ENCODE measurements around the gene ARHGAP15. TPM values are rescaled to one million over a fixed set of nuclear protein-coding genes. Genes with fewer than 3 reads are reported as not detected.

ARHGAP15 gene
- total RNA-seq, 2 donors from 2014 or later = 0.41 to 4.3 TPM

- intact Hi-C loops (cut with DNase I) = no loop called here
- Histone ChIP-seq H3K4me1 (replicated peaks) (no peaks in the 10 kb centered on the region), H3K36me3 (no peaks in the 10 kb centered on the region), H3K27ac (no peak overlapping the region), H3K27me3 (replicated peaks; ENCODE audit: insufficient read depth) (no peaks in the 10 kb centered on the region), H3K4me3 (no peak overlapping the region), H3K9me3 (no peaks in the 10 kb centered on the region)
- TF ChIP-seq POLR2A (IDR thresholded peaks at IDR 0.05) (no peak), CTCF (IDR thresholded peaks at IDR 0.05) (no peak), POLR2AphosphoS5 (IDR thresholded peaks at IDR 0.05) (no peak)
- 73% methylated on average over 6 of the region's 6 CpGs for WGBS
- DNase-seq (ENCODE audit: low spot score) = no peak
These were observed 601.1 kb downstream of the ARHGAP15 start for GRCh38 chr2:143730155-143730952.

GRCh38 chr2:143730953-143731260, 601.7 kb downstream of the ARHGAP15 start:
- TF ChIP-seq CTCF (IDR thresholded peaks at IDR 0.05) (no peak), POLR2AphosphoS5 (IDR thresholded peaks at IDR 0.05) (no peak), POLR2A (IDR thresholded peaks at IDR 0.05) (no peak)
- Histone ChIP-seq H3K4me3 (no peak overlapping the region), H3K4me1 (replicated peaks) (no peaks in the 10 kb centered on the region), H3K9me3 (no peaks in the 10 kb centered on the region), H3K27ac (no peak overlapping the region), H3K27me3 (replicated peaks; ENCODE audit: insufficient read depth) (no peaks in the 10 kb centered on the region), H3K36me3 (no peaks in the 10 kb centered on the region)
- 80% methylated on average over 1 of the region's 1 CpG for WGBS
- DNase-seq (ENCODE audit: low spot score) = no peak
- intact Hi-C loops (cut with DNase I) = no loop called here

GRCh38 chr2:143732076-143732475, 602.9 kb downstream of the ARHGAP15 start:
- TF ChIP-seq CTCF (IDR thresholded peaks at IDR 0.05) (no peak), POLR2A (IDR thresholded peaks at IDR 0.05) (no peak), POLR2AphosphoS5 (IDR thresholded peaks at IDR 0.05) (no peak)
- no peak for DNase-seq (ENCODE audit: low spot score)
- intact Hi-C loops (cut with DNase I) = no loop called here

GRCh38 chr2:143732871-143733270, 603.7 kb downstream of the ARHGAP15 start:
- no peak overlapping the region for H3K4me3 ChIP-seq
- no peak for TF ChIP-seq CTCF (IDR thresholded peaks at IDR 0.05)
- no peak for TF ChIP-seq POLR2AphosphoS5 (IDR thresholded peaks at IDR 0.05)
- no peak for TF ChIP-seq POLR2A (IDR thresholded peaks at IDR 0.05)
- no peaks in the 10 kb centered on the region for H3K27me3 ChIP-seq (replicated peaks; ENCODE audit: insufficient read depth)
- no peak for DNase-seq (ENCODE audit: low spot score)
- 96% methylated on average over 2 of the region's 2 CpGs for WGBS
- H3K27ac ChIP-seq = no peak overlapping the region
- intact Hi-C loops (cut with DNase I) = no loop called here
- H3K9me3 ChIP-seq = no peaks in the 10 kb centered on the region
- no peaks in the 10 kb centered on the region for H3K4me1 ChIP-seq (replicated peaks)
- no peaks in the 10 kb centered on the region for H3K36me3 ChIP-seq

More at GRCh38 chr2:143732076-143732475, 602.9 kb downstream of the ARHGAP15 start:
- no peaks in the 10 kb centered on the region for H3K36me3 ChIP-seq
- H3K4me3 ChIP-seq = no peak overlapping the region
- H3K27me3 ChIP-seq (replicated peaks; ENCODE audit: insufficient read depth) = no peaks in the 10 kb centered on the region
- H3K27ac ChIP-seq = no peak overlapping the region
- no peaks in the 10 kb centered on the region for H3K4me1 ChIP-seq (replicated peaks)
- no peaks in the 10 kb centered on the region for H3K9me3 ChIP-seq

GRCh38 chr2:143734507-143734906, 605.3 kb downstream of the ARHGAP15 start:
- no peak overlapping the region for H3K27ac ChIP-seq
- 71% methylated on average over 2 of the region's 2 CpGs for WGBS
- no peak overlapping the region for H3K4me3 ChIP-seq
- no peak for DNase-seq (ENCODE audit: low spot score)
- TF ChIP-seq POLR2AphosphoS5 (IDR thresholded peaks at IDR 0.05) (no peak), CTCF (IDR thresholded peaks at IDR 0.05) (no peak)
- intact Hi-C loops (cut with DNase I) = no loop called here
- H3K36me3 ChIP-seq = no peaks in the 10 kb centered on the region
- no peaks in the 10 kb centered on the region for H3K27me3 ChIP-seq (replicated peaks; ENCODE audit: insufficient read depth)
- no peaks in the 10 kb centered on the region for H3K9me3 ChIP-seq
- no peaks in the 10 kb centered on the region for H3K4me1 ChIP-seq (replicated peaks)
